Suprapubic skin (tissue), 4 donors: Measurements from ENCODE around the gene DEUP1. TPM values are rescaled to one million over a fixed set of nuclear protein-coding genes. Genes with fewer than 3 reads are reported as not detected.

ENCODE experiments used
- DNase-seq, 2 donors: peaks; one replicate each; pipeline ENCODE4 v3.0.0-alpha.2; 2019; ENCODE audit warnings: low spot score in 2 of 2
- H3K27ac ChIP-seq: fragments of 200-600 bp; sonication (generic); one replicate; pipeline ENCODE4 v1.5.1; 2019
- H3K27me3 ChIP-seq: fragments of 200-600 bp; sonication (generic); one replicate; pipeline ENCODE4 v1.5.1; 2019
- H3K36me3 ChIP-seq: fragments of 200-600 bp; sonication (generic); one replicate; pipeline ENCODE4 v1.5.1; 2019
- H3K4me1 ChIP-seq: fragments of 200-600 bp; sonication (generic); one replicate; pipeline ENCODE4 v1.5.1; 2019
- H3K4me3 ChIP-seq: fragments of 200-600 bp; sonication (generic); one replicate; pipeline ENCODE4 v1.5.1; 2019; ENCODE audit warnings: mild to moderate bottlenecking
- H3K9me3 ChIP-seq: fragments of 200-600 bp; sonication (generic); one replicate; pipeline ENCODE4 v1.5.1; 2019
- CTCF ChIP-seq, 2 donors: fragments of 200-600 bp in 1 of 2; fragments of 450-650 bp in 1 of 2; sonication (generic) in 1 of 2; IDR thresholded peaks; one replicate each; pipeline ENCODE4 v1.5.1; 2016 to 2019; ENCODE audit warnings: antibody characterized with exemption in 2 of 2, mild to moderate bottlenecking in 1 of 2, moderate library complexity in 1 of 2
- EP300 ChIP-seq: sonication (generic); formaldehyde crosslinking; IDR thresholded peaks from one replicate; pipeline ENCODE4 v1.6.1; 2017; ENCODE audit warnings: antibody characterized with exemption
- POLR2A ChIP-seq, 2 donors: fragments of 450-650 bp; IDR thresholded peaks; one replicate each; pipeline ENCODE4 v1.6.1; 2017; ENCODE audit warnings: antibody characterized with exemption in 2 of 2, mild to moderate bottlenecking in 2 of 2, moderate library complexity in 2 of 2
- POLR2AphosphoS5 ChIP-seq, 3 donors: sonication (generic); formaldehyde crosslinking; IDR thresholded peaks; one replicate each; pipeline ENCODE4 v1.6.1; 2017; ENCODE audit warnings: antibody characterized with exemption in 3 of 3
- WGBS: methylation state at CpG from one replicate; pipeline ENCODE4 v1.1.5; 2018; 5-methylcytosine and 5-hydroxymethylcytosine counted together
- total RNA-seq, 4 donors: library from RNA; depleted of rRNA; stranded (reverse); fragments of >200 nt; gene quantifications; one replicate each; pipeline ENCODE4 v1.1.0, GENCODE V29; 2016

DEUP1 gene
- total RNA-seq, 4 donors from 2014 or later = not detected

GRCh38 chr11:93481279-93481678 is 150.7 kb downstream of the DEUP1 start:
- no peak for TF ChIP-seq POLR2AphosphoS5 (IDR thresholded peaks at IDR 0.05)
- no peak for TF ChIP-seq CTCF (IDR thresholded peaks at IDR 0.05)
- TF ChIP-seq POLR2A (IDR thresholded peaks at IDR 0.05) = no peak
- no peak for TF ChIP-seq EP300
- H3K4me1 ChIP-seq = peaks cover 18% of the 10 kb centered on the region
- H3K27me3 ChIP-seq = no peaks in the 10 kb centered on the region
- H3K36me3 ChIP-seq = peaks cover 6% of the 10 kb centered on the region
- H3K27ac ChIP-seq = peak overlapping the region; percentile 15
- H3K9me3 ChIP-seq = no peaks in the 10 kb centered on the region
- DNase-seq = no peak
- WGBS = 62% methylated on average over 16 of the region's 16 CpGs
- no peak overlapping the region for H3K4me3 ChIP-seq

- H3K27ac ChIP-seq = peak overlapping the region; percentile 15
- H3K4me3 ChIP-seq = no peak overlapping the region
- H3K36me3 ChIP-seq = peaks cover 6% of the 10 kb centered on the region
- no peaks in the 10 kb centered on the region for H3K27me3 ChIP-seq
- H3K9me3 ChIP-seq = no peaks in the 10 kb centered on the region
- no peak for TF ChIP-seq POLR2A (IDR thresholded peaks at IDR 0.05)
- TF ChIP-seq POLR2AphosphoS5 (IDR thresholded peaks at IDR 0.05) = no peak
- H3K4me1 ChIP-seq = peaks cover 18% of the 10 kb centered on the region
- 73% methylated on average over 5 of the region's 6 CpGs for WGBS
- no peak for DNase-seq
These were observed 151.2 kb downstream of the DEUP1 start for GRCh38 chr11:93481696-93482095.

- no peak overlapping the region for H3K27ac ChIP-seq
- H3K36me3 ChIP-seq = peaks cover 6% of the 10 kb centered on the region
- no peaks in the 10 kb centered on the region for H3K9me3 ChIP-seq
- H3K27me3 ChIP-seq = no peaks in the 10 kb centered on the region
- H3K4me1 ChIP-seq = peaks cover 18% of the 10 kb centered on the region
- H3K4me3 ChIP-seq = no peak overlapping the region
- 77% methylated on average over 10 of the region's 10 CpGs for WGBS
- no peak for TF ChIP-seq POLR2AphosphoS5 (IDR thresholded peaks at IDR 0.05)
- no peak for TF ChIP-seq EP300
- no peak for TF ChIP-seq POLR2A (IDR thresholded peaks at IDR 0.05)
- TF ChIP-seq CTCF (IDR thresholded peaks at IDR 0.05) = no peak
- no peak for DNase-seq
These were observed 152.0 kb downstream of the DEUP1 start for GRCh38 chr11:93482556-93482955.

- 49% methylated on average over 3 of the region's 3 CpGs for WGBS
- H3K9me3 ChIP-seq = no peaks in the 10 kb centered on the region
- no peaks in the 10 kb centered on the region for H3K36me3 ChIP-seq
- H3K4me3 ChIP-seq = no peak overlapping the region
- no peak overlapping the region for H3K27ac ChIP-seq
- no peak for DNase-seq
- TF ChIP-seq POLR2A (IDR thresholded peaks at IDR 0.05) (no peak), EP300 (no peak), CTCF (IDR thresholded peaks at IDR 0.05) (no peak), POLR2AphosphoS5 (IDR thresholded peaks at IDR 0.05) (no peak)
- H3K4me1 ChIP-seq = peaks cover 18% of the 10 kb centered on the region
- H3K27me3 ChIP-seq = no peaks in the 10 kb centered on the region
These were observed 154.2 kb downstream of the DEUP1 start for GRCh38 chr11:93484716-93485115.

- no peak for DNase-seq
- H3K9me3 ChIP-seq = no peaks in the 10 kb centered on the region
- peaks cover 19% of the 10 kb centered on the region for H3K4me1 ChIP-seq
- H3K36me3 ChIP-seq = no peaks in the 10 kb centered on the region
- H3K27ac ChIP-seq = no peak overlapping the region
- no peak for TF ChIP-seq POLR2A (IDR thresholded peaks at IDR 0.05)
- no peak for TF ChIP-seq POLR2AphosphoS5 (IDR thresholded peaks at IDR 0.05)
- no peak for TF ChIP-seq EP300
- TF ChIP-seq CTCF (IDR thresholded peaks at IDR 0.05) = no peak
- 90% methylated on average over 2 of the region's 2 CpGs for WGBS
- H3K27me3 ChIP-seq = no peaks in the 10 kb centered on the region
- H3K4me3 ChIP-seq = no peak overlapping the region
These were observed 155.4 kb downstream of the DEUP1 start for GRCh38 chr11:93485983-93486382.

GRCh38 chr11:93487032-93487483 is 156.5 kb downstream of the DEUP1 start:
- no peak overlapping the region for H3K4me3 ChIP-seq
- H3K27me3 ChIP-seq = no peaks in the 10 kb centered on the region
- TF ChIP-seq POLR2AphosphoS5 (IDR thresholded peaks at IDR 0.05) = no peak
- TF ChIP-seq POLR2A (IDR thresholded peaks at IDR 0.05) = no peak
- no peak for TF ChIP-seq EP300
- no peak for TF ChIP-seq CTCF (IDR thresholded peaks at IDR 0.05)
- DNase-seq = no peak
- H3K9me3 ChIP-seq = no peaks in the 10 kb centered on the region
- no peak overlapping the region for H3K27ac ChIP-seq
- WGBS = 72% methylated on average over 7 of the region's 7 CpGs
- H3K36me3 ChIP-seq = no peaks in the 10 kb centered on the region
- peaks cover 13% of the 10 kb centered on the region for H3K4me1 ChIP-seq
